Lower leg skin (tissue), 4 donors: Measurements from ENCODE around the gene KBTBD12. TPM values are rescaled to one million over a fixed set of nuclear protein-coding genes. Genes with fewer than 3 reads are reported as not detected.

Experiments
- DNase-seq, 2 donors: peaks; one replicate each; pipeline ENCODE4 v3.0.0-alpha.2; 2019; ENCODE audit warnings: low spot score in 2 of 2
- H3K4me3 ChIP-seq: fragments of 200-600 bp; sonication (generic); 2 replicates; pipeline ENCODE4 v1.5.1; 2017; ENCODE audit warnings: mild to moderate bottlenecking, low read depth; ENCODE audit not compliant: poor library complexity, severe bottlenecking
- CTCF ChIP-seq, 3 donors: fragments of 450-650 bp; IDR thresholded peaks; one replicate each; pipeline ENCODE4 v1.5.1; 2016; ENCODE audit warnings: antibody characterized with exemption in 3 of 3, mild to moderate bottlenecking in 3 of 3, moderate library complexity in 2 of 3
- POLR2A ChIP-seq, 2 donors: fragments of 450-650 bp; IDR thresholded peaks; one replicate each; pipeline ENCODE4 v1.6.1; 2016 to 2017; ENCODE audit warnings: antibody characterized with exemption in 2 of 2, mild to moderate bottlenecking in 1 of 2, moderate library complexity in 1 of 2
- WGBS, 2 donors: methylation state at CpG; one replicate each; pipeline ENCODE4 v1.1.5; 2018; 5-methylcytosine and 5-hydroxymethylcytosine counted together
- intact Hi-C: fragments of 100-400 bp; cut with DNase I; formaldehyde crosslinking; loops from one replicate; pipeline ENCODE4 v1.15.0; 2023; ENCODE audit warnings: low total_unique reads
- total RNA-seq, 4 donors: library from RNA; depleted of rRNA; stranded (reverse); fragments of >200 nt; gene quantifications; one replicate each; pipeline ENCODE4 v1.1.0, GENCODE V29; 2016

Gene KBTBD12
- total RNA-seq, 4 donors from 2014 or later, result 0.22 to 0.23 TPM; not detected in 2

- no peak overlapping the region for H3K4me3 ChIP-seq
- no peak for DNase-seq
- intact Hi-C loops, result no loop called here
- WGBS, 2 donors, result 72 to 77% methylated on average over 10 of the region's 10 CpGs
- TF ChIP-seq CTCF (IDR thresholded peaks at IDR 0.05) (no peak), POLR2A (IDR thresholded peaks at IDR 0.05) (no peak)
Observed at GRCh38 chr3:127915937-127916493, 983 bp downstream of the KBTBD12 start.

- TF ChIP-seq POLR2A (IDR thresholded peaks at IDR 0.05) (no peak), CTCF (IDR thresholded peaks at IDR 0.05) (no peak)
- no peak overlapping the region for H3K4me3 ChIP-seq
- intact Hi-C loops, result no loop called here
- 81 to 88% methylated on average over 1 of the region's 1 CpG for WGBS, 2 donors
- DNase-seq, result no peak
Observed at GRCh38 chr3:127920738-127921137, 5.7 kb downstream of the KBTBD12 start.

GRCh38 chr3:127923611-127924010, 8.6 kb downstream of the KBTBD12 start:
- DNase-seq, result no peak
- intact Hi-C loops, result no loop called here
- 95 to 96% methylated on average over 4 of the region's 4 CpGs for WGBS, 2 donors
- TF ChIP-seq CTCF (IDR thresholded peaks at IDR 0.05), result no peak
- TF ChIP-seq POLR2A (IDR thresholded peaks at IDR 0.05), result no peak
- H3K4me3 ChIP-seq, result no peak overlapping the region

- intact Hi-C loops, result no loop called here
- 71 to 75% methylated on average over 2 of the region's 2 CpGs for WGBS, 2 donors
- no peak for TF ChIP-seq POLR2A (IDR thresholded peaks at IDR 0.05)
- no peak for TF ChIP-seq CTCF (IDR thresholded peaks at IDR 0.05)
- no peak overlapping the region for H3K4me3 ChIP-seq
- no peak for DNase-seq
Observed at GRCh38 chr3:127925384-127925783, 10.4 kb downstream of the KBTBD12 start.

- no peak for DNase-seq
- intact Hi-C loops, result no loop called here
- no peak for TF ChIP-seq POLR2A (IDR thresholded peaks at IDR 0.05)
- TF ChIP-seq CTCF (IDR thresholded peaks at IDR 0.05), result no peak
- no peak overlapping the region for H3K4me3 ChIP-seq
- 56 to 61% methylated on average over 3 of the region's 3 CpGs for WGBS, 2 donors
Observed at GRCh38 chr3:127927829-127928604, 13.0 kb downstream of the KBTBD12 start.
